NCI-H524 (cell line): Measurements from ENCODE around the gene HSPB9.

ENCODE experiments used
- DNase-seq, 2 experiments: peaks; one replicate each; lab custom pipeline; 2025; lab: John Stamatoyannopoulos, UW

The HSPB9 gene

GRCh38 chr17:42122371-42123303 lies at the start of gene HSPB9:
TSS of gene HSPB9 (plus strand) at chr17:42122804. CDS start at chr17:42122851, 47 bp downstream.
- DNase-seq, result peak; percentile 61 to 78

- no peak for DNase-seq
Observed at GRCh38 chr17:42075789-42076188, 46.8 kb upstream of the HSPB9 start.

GRCh38 chr17:42076797-42077559 lies 45.6 kb upstream of the HSPB9 start:
- DNase-seq, result no peak

- no peak for DNase-seq
Observed at GRCh38 chr17:42077755-42078154, 44.8 kb upstream of the HSPB9 start.

GRCh38 chr17:42078396-42079043 lies 44.1 kb upstream of the HSPB9 start:
- no peak for DNase-seq

- DNase-seq, result no peak
Observed at GRCh38 chr17:42079541-42079940, 43.1 kb upstream of the HSPB9 start.

- no peak for DNase-seq
Observed at GRCh38 chr17:42081516-42082129, 41.0 kb upstream of the HSPB9 start.

GRCh38 chr17:42087042-42087701 lies 35.4 kb upstream of the HSPB9 start:
- DNase-seq, result no peak

- DNase-seq, result no peak
Observed at GRCh38 chr17:42087736-42088705, 34.6 kb upstream of the HSPB9 start.

GRCh38 chr17:42088736-42089135 lies 33.9 kb upstream of the HSPB9 start:
- DNase-seq, result no peak

GRCh38 chr17:42090964-42091790 lies 31.4 kb upstream of the HSPB9 start:
- no peak for DNase-seq

- DNase-seq, result no peak
Observed at GRCh38 chr17:42092939-42093338, 29.7 kb upstream of the HSPB9 start.

- no peak for DNase-seq
Observed at GRCh38 chr17:42094375-42095069, 28.1 kb upstream of the HSPB9 start.

- no peak for DNase-seq
Observed at GRCh38 chr17:42096360-42097111, 26.1 kb upstream of the HSPB9 start.

GRCh38 chr17:42097691-42098631 lies 24.6 kb upstream of the HSPB9 start, which contains the start of gene ZNF385C:
TSS of gene ZNF385C (minus strand) at chr17:42098473. CDS start at chr17:42063056, 35,417 bp downstream.
- DNase-seq, result peak; percentile 45 to 66

- DNase-seq, result peak; percentile 71 to 89
Observed at GRCh38 chr17:42098730-42099399, 23.7 kb upstream of the HSPB9 start.
